Stimulated activated CD8-positive, alpha-beta memory T cell treated with anti-CD3 and anti-CD28 coated beads, Interleukin-2, amount 100 ng/mL, for 1 hour (primary cell): Measurements from ENCODE around the gene AKR1B15.
"Not testable (repeated sequence)": the region's sequence is repeated elsewhere in the genome, so short reads cannot be mapped to it uniquely, and the experiment has no call there.

Source experiments
- DNase-seq, 2 donors: peaks; one replicate each; pipeline ENCODE4 v3.0.0-alpha.2; 2020; ENCODE audit warnings: low read depth in 2 of 2

Gene AKR1B15

DNA sequence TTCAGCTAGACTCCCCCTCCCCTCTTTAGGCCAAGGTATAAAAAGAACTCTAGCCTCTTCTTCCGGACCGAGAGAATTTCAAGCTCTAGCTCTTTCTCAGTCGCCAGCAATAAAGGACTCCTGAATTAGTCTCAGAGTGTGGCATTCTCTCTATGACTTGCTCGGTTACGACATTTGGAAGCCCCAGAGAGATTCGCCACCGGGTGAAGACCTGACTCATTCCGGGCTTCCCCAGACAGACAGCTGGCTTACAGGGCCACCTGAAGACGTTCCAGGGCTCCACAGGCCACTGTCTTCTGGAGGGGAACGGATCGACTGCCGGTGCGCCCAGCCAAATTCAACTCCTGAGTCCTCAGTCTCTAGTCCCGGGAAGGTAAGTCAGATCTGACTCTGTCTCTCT is at the start of gene AKR1B15:
Gene AKR1B15 (plus strand): TSS at position 234 of the 400 bp plus-strand sequence. CDS start 15,510 bp downstream, outside the sequence.
- no peak for DNase-seq

DNA sequence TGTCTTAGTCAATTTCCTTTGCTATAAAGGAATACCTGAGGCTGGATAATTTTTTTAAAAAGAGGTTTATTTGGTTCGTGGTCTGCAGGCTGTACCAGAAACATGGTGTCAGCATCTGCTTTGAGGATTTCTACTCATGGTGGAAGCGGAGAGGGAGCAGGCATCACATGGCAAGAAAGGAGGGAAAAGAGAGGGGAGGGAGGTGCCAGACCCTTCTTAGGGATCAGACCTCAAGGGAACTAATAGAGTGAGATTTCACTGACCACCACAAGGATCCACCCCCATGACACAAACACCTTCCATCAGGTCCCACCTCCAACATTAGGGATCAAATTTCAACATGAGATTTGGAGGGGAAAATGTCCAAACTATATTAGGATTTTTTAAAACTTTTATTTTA is 48.5 kb upstream of the AKR1B15 start:
- no peak for DNase-seq

DNA sequence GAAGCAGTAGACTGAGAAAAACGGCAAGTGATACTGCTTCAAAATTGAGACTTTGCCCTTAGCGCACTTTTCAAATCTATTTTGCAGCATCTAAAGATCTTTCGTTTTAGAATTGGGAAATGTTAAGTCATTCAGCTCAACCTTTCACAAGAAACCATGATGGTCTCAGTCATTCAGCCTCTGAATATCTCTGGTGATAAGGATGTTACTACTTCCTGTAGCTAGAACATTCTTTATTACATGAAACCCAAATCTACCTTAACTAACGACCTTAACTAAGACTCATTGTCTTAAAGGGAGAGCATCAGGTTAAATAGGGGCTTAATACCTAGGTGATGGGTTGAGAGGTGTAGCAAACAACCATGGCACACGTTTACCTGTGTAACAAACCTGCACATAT is 47.9 kb upstream of the AKR1B15 start:
- DNase-seq: no peak

DNA sequence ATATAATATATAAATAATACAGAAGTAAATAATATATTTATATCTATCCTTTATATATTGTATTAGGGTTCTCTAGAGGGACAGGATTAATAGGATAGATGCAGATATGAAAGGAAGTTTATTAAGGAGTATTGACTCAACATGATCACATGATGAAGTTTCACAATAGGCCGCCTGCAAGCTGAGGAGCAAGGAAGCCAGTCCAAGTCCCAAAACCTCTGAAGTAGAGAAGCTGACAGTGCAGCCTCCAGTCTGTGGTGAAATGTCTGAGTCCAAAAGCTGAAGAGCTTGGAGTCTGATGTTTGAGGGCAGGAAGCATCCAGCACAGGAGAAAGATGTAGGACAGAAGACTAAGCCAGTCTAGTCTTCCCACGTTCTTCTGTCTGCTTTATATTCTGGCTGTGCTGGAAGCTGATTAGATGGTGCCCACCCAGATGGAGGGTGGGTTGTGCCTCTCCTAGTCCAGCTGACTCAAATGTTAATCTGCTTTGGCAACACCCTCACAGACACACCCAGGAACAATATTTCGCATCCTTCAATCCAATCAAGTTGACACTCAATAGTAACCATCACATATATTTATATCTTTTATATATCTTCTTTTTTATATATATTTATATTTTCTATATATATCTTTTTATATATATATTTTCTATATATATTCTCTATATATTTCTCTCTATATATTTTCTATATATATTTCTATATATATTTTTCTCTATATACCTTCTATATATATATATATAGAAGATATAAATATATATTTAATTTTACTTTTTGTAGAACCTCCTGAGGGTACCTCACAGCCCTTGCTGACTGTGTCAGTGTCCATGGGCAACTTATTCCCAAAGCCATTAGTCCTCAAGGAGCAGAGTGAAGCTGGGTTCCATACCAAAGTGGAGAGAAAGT is 46.2 kb upstream of the AKR1B15 start:
- no peak for DNase-seq

DNA sequence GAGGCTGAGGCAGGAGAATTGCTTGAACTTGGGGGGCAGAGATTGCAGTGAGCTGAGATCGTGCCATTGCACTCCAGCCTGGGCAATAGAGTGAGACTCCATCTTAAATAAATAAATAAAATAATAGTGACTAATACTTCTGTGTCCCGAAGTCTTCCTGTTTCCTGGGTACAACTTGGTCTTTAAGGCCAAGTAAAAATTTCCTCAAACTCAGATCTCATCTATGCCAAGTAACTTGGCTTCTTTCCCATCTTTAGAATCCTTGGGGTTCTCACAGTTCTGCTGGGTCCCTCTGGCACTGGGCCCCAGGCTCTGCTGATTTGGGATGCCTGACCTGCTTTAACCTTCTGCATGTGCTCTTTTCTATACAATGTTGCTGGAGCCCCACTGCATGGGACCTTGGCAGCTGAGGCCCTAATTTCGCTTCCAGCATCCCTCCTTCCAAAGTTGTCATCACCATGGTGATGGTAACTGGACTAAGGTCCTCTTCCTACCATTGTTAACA is 44.2 kb upstream of the AKR1B15 start:
- DNase-seq: no peak

DNA sequence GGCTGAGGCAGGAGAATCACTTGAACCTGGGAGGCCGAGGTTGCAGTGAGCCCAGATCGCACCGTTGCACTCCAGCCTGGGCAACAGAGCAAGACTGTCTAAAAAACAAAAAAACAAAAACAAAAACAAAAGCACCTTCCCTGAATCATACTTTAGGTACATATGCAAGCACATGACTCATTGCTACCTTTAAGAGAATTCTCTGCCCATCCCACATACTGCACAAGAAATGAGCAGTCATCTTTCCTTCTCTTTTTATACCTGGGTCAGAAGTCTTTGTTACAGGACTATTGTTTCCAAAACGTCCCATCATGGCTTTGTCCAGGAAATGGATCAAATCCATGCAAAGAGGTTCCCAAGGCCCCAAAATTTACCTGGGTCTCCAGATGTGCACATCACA is 43.1 kb upstream of the AKR1B15 start:
- DNase-seq: no peak

DNA sequence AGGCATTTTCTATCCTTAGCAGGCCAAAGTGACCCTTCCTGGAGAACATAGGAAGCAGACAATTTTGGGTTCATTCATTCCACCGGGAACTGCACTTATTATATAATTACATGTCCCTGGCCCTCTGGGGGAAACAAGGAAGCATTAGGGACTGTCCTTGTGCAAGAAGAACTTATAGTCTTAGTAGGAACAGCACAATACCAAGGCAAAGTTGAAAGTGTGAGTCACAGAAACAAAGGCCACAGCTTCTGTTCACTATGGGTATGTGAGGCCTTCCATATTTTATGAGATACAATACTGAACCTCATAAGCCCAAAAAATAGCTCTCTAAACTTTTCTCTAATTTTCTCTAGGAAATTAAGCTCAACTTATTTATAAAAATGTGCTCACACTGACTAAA is 39.9 kb upstream of the AKR1B15 start:
- no peak for DNase-seq

DNA sequence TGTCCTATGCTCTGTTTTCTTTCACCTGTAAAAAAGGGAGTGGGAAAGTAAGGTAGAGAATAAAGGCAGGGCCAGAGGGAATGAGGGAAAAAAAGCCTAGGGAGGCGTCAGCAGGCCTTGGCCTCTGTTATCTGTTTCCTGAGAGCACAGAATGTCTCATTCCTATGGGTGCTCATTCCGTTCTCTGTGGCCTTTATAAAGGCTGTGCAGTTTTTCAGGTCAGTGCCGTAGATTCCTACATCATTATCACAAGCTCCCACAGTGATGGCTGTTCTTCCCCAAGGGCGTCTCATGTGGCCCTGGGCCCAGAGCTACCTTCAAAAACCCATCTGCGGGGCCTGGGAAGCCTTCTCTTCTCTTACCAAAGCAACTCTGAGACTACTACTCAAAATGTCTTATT is 38.3 kb upstream of the AKR1B15 start:
- DNase-seq: no peak

DNA sequence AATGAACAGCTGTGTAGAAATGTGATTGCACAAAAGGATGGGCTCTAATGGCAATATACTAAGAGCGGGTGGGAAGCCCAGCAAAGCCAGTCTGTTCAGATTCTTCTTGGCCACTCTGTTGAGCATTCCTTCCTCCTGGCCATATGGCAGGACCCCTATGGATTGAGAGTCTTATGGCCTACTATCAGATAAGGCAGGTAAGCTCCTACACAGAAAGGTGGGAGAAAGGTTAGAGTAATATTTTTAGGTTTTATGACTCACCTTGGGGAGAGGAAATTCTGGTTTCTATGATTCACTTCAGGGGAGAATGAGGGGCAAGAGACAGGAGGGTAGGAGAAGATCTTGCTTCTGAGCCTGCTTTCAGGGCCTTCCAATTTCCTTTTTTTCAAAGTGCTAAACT is 36.6 kb upstream of the AKR1B15 start:
- DNase-seq: no peak

DNA sequence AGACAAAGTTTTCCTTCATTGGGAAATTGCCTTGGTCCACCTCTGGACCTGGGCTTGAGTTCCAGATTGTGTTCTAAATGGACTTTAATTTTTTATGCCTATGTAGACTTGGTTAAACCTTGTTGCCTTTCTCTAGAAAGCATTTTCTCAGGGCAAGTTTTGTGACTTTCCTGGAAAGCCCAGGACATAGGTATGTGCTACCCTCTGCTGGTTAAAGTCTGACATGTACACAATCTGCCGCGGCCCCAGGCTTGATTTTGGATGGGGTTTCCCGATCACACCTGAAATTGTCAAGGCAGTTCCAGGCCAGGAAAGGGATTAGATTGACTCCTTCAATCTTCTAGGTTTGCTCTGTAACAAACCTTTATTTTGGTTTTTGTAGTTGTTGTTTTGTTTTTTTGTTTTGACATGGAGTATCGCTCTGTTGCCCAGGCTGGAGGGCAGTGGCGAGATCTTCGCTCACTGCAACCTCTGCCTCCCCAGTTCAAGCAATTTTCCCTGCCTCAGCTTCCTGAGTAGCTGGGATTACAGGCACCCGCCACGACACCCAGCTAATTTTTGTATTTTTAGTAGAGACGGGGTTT is 35.6 kb upstream of the AKR1B15 start:
- no peak for DNase-seq

DNA sequence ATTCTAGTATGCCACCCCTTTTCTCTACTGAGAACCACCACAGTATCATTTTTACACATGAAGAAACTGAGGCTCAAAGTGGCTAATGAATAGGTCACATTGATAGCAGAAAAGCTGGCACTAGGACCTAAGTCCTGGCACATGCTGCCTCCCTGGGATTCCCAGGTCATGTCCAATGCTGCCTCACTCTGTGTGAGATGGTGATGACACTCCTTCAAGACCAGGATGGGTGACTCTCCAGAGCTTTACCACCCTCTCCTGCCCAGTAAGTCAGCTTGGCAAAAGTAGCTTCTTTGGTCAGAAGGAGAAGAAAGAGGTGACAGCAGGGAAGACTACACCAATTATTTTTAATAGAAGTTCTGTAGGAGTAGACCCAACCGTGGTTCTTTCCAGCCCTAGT is 34.8 kb upstream of the AKR1B15 start:
- DNase-seq: no peak

DNA sequence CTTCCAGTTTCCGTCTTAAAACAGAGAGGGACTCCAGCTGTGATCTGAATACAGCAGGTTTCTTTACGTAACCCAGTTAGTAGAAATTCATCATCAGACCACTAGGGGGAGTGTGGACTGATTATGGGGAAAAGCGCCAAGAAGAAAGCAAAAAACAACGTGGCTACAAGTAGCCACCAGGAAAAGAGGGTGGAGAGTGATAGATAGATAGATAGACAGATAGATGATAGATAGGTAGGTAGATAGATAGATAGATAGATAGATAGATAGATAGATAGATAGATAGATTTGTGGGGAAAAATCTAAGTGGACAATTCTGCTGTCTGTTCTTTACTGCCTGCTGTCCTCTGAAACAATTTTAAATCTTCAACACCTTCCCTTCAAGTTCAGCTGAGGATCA is 34.2 kb upstream of the AKR1B15 start:
- no peak for DNase-seq

DNA sequence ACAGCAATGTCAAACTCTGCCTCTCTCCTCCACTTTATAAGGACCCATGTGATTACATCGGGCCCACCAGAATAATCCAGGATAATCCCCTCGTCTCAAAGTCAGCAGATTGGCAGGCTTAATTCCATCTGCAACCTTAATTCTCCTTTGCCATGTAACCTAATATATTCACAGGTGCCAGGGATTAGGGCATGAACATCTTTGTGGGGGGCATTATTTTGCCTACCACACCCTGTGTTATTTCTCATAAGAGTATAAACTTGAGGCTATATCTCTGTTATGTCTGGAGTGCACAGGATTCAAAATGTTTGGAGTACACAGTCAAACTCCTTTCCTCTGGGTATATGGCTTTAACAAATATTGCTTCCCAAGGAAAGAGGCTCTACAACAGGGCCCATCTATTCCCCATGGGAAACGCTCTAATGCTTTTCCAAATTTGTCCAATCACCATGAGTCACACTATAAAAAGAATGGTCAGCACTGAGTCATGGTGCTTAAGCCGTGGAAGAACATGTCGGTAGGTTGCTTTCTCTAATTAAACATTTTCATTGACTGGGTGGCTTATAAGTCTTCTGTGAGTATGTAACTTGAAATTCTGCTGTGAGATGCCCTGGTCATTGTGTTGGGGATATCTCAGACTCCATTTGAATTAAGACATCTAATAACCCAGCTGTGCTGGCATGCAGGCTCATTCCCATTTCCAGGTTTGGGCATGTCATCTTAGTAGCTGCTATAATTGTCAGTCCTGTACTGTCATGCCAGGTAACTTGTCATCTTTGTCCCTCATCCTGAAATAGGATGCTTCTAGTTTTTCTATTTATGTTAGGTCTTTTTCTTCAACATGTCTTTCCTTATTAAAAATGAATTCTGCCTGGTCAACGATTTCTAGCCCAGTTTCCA is 33.1 kb upstream of the AKR1B15 start:
- no peak for DNase-seq

DNA sequence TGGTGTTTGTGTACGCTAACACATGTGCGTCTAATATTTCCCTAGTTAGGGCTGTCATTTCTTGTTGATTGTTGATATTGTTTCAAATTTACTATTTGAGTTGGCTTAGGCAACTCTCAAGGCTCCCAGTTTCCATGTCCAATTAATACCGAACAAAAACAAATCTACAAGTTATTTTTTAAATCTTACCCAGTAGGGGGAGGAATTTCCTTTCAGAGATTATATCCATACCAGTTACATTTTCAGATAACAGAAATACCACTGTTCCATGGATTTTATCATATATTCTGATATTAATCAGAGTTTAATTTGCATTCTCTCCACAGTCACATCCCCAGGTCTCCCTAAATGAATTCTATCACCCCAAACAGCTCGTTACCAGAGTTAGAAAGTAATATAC is 28.8 kb upstream of the AKR1B15 start:
- no peak for DNase-seq

DNA sequence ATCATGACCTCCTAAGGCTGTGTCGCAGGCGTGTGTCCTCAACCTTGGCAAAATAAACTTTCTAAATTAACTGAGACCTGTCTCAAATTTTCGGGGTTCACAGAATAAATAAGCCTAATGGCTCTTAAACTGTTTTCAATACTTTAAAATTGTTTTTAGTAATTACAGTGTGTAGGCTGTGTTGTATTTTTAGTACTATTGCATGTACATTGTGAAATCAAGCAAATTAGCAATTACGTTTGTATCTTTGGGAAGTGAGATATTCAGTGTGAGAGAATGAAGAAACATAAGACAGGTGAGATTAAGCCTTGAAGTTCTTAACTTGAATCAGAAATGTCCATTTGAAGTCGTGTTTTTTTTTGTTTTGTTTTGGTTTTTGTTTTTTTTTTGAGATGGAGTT is 26.3 kb upstream of the AKR1B15 start:
- no peak for DNase-seq

DNA sequence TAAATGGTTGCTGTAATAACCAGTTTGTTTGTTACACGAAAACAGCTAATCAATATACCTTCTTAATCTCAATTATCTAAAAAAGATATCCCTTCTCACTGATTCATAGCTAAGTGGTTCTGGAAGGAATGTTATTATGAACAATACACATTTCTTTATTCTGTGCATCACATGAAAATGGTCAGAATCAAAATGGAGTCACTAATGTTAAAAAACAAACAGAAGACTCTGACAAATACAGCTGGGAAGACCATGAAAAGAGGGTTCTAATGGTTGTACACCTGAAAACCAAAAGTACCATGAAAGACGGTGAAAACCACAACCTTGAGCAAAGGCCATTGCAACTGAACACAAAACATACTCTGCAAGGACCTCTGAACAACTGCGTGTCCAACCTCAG is 23.5 kb upstream of the AKR1B15 start:
- DNase-seq: not testable (repeated sequence)

DNA sequence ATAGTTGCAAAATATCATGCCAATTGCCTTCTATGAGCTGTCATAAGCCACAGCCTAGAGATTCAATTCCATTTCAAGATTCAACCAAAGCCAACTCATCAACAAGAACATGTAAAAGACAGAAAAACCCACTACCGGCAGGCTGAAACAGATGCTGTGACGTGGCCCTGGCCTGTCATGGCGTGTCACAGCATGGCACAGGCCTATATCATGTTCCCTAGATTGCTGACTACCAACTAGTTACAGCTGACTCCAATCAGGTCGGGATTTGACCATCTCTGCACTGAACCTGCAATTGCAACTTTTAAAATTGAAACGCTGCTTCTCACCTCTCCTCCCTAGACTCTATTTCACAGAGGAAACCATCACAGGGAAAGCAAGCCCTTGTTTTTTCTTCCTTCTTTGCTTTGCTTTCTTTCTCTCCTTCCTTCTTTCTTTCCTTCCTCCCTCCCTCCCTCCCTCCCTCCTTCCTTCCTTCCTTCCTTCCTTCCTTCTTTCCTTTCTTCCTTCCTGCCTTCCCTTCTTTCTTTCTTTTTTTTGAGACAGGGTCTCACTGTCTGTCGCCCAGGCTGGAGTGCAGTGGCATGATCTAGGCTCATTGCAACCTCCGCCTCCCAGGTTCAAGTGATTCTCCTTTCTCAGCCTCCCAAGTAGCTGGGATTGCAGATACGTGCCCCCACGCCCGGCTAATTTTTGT is 22.2 kb upstream of the AKR1B15 start:
- DNase-seq: not testable (repeated sequence)

DNA sequence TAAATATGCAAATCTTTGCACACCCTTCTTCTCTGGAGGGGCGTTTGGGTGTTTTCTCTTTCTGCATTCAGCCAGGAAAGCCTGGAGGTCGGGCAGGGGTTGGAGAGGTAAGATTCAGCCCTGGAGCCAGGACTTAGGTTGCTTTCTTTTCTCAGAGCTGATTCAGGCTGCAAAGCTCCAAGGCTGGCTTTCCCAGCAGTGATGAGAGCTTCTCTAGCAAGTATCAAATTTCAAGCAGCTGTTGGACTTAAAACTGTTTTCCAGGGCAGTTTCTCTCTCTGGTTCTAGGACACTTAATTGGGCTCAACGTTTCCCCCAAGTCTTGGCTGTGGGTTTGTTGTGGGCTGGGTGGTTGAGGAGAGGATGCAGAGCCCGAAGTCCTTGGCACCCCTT is 20.9 kb upstream of the AKR1B15 start:
- no peak for DNase-seq

DNA sequence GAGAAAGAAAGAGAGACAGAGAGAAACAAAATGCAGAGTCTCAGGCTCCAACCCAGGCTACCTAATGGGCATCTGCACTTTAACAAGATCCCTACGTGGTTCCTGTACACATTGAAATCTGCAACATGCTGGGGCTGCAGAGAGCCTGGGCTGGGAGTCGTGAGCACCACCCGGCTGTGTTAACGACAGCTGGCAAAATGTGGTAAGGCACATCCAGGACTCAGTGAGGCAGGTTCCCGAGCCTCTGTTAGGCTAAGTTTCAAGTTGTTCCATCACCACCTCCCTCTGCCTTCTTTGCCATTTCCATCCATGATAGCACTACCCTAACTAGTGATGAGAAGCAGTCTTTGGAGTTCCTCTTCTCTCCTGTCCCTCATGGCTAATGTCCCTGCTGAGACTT is 20.2 kb upstream of the AKR1B15 start:
- no peak for DNase-seq

DNA sequence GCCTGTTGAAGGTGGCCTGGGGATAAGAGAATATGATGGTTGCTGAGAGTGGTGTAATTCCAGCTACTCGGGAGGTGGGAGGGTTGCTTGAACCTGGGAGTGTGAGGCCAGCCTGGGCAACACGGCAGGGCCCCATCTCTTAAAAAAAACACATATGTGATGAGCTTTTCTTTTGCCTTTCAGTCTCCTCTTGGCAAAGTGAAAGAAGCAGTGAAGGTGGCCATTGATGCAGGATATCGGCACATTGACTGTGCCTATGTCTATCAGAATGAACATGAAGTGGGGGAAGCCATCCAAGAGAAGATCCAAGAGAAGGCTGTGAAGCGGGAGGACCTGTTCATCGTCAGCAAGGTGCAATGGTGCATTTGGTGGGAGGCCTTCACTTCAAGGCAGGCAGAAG is 18.4 kb upstream of the AKR1B15 start:
- DNase-seq: no peak

DNA sequence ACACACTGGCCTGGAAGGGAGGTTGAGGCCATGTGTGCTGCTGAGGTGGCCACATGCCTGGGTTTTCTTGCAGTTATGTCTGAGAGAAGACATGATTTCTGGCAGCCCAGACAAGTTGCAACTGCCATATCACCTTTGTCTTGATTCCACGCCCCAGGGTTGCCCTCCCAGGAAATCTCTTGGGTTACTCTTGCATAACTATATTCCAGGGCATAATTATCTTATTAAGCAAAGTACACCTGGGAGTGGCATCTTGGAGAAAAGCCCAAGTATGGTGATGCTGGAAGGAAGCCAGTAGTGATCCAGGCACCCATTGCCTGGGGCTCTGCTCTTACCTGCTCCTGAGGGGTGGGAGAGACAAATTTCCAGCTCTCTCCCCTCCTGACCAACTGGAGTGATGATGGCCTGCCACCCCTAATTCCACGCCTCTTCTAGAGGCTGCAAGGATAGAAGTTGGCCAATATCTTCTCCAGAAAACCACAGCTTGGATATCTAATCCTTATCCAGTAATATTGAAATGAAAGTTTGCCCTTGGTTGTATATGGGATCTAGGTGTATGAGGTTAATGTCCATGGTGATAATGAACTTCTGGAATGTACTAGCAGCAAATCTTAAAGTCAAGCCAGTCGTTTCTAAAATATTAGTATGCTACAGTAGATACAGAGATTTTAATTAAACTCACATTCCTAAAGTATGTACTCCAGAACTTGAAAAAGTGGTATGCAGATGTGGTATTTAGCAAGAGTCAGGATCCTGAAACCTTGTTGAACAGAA is 16.5 kb upstream of the AKR1B15 start:
- no peak for DNase-seq
